Ectodermal cell (in vitro differentiated cells): ENCODE data around the gene S1PR4.

ENCODE experiments used
- H3K27ac ChIP-seq: 2 replicates; pipeline ENCODE4 v1.7.0; 2013; ENCODE audit warnings: mild to moderate bottlenecking, low read depth, low read length; ENCODE audit not compliant: insufficient read depth, poor library complexity, severe bottlenecking
- H3K27me3 ChIP-seq: 2 replicates; pipeline ENCODE4 v1.7.0; 2013; ENCODE audit warnings: mild to moderate bottlenecking, low read length; ENCODE audit not compliant: insufficient read depth, control insufficient read depth, poor library complexity, severe bottlenecking
- H3K36me3 ChIP-seq: one replicate; pipeline ENCODE4 v1.7.0; 2013; ENCODE audit warnings: low read length; ENCODE audit not compliant: control insufficient read depth, insufficient read depth
- H3K4me1 ChIP-seq: one replicate; pipeline ENCODE4 v1.7.0; 2013; ENCODE audit warnings: low read length; ENCODE audit not compliant: control insufficient read depth, insufficient read depth
- H3K4me3 ChIP-seq: 2 replicates; pipeline ENCODE4 v1.7.0; 2013; ENCODE audit warnings: low read depth, low read length, control low read depth; ENCODE audit not compliant: insufficient read depth
- H3K9me3 ChIP-seq: 2 replicates; pipeline ENCODE4 v1.7.0; 2013; ENCODE audit warnings: mild to moderate bottlenecking, low read length, moderate library complexity; ENCODE audit not compliant: control insufficient read depth
- WGBS, 2 experiments: methylation state at CpG; one replicate each; pipeline ENCODE4 v1.1.7; 2013; ENCODE audit warnings: missing lambda C conversion rate in 2 of 2; 5-methylcytosine and 5-hydroxymethylcytosine counted together

Gene S1PR4

GRCh38 chr19:3140667-3141038, 37.9 kb upstream of the S1PR4 start:
- H3K27me3 ChIP-seq = no peaks in the 10 kb centered on the region
- no peak overlapping the region for H3K27ac ChIP-seq
- no peaks in the 10 kb centered on the region for H3K4me1 ChIP-seq
- H3K9me3 ChIP-seq = no peaks in the 10 kb centered on the region
- no peaks in the 10 kb centered on the region for H3K36me3 ChIP-seq
- no peak overlapping the region for H3K4me3 ChIP-seq

DNA sequence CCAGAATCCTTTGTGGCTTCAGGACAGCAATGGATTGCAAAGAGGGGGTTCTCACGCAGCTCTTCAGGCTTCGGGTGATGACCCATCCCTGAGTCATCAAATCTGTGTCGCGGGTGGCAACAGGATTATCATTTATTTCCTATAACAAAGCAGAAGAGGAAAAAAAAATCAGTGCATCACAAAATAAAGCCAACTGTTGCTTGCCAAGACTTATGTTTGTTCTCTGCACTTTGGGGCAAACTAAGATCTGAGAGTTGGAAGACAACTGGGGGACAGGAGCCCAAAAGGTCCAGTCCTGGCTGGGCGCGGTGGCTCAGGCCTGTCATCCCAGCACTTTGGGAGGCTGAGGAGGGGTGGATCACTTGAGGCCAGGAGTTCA, 36.3 kb upstream of the S1PR4 start:
- H3K9me3 ChIP-seq = no peaks in the 10 kb centered on the region
- H3K4me3 ChIP-seq = no peak overlapping the region
- 88 to 94% methylated on average over 6 of the region's 6 CpGs for WGBS, 2 experiments
- H3K4me1 ChIP-seq = no peaks in the 10 kb centered on the region
- no peaks in the 10 kb centered on the region for H3K27me3 ChIP-seq
- H3K27ac ChIP-seq = no peak overlapping the region
- H3K36me3 ChIP-seq = no peaks in the 10 kb centered on the region

DNA sequence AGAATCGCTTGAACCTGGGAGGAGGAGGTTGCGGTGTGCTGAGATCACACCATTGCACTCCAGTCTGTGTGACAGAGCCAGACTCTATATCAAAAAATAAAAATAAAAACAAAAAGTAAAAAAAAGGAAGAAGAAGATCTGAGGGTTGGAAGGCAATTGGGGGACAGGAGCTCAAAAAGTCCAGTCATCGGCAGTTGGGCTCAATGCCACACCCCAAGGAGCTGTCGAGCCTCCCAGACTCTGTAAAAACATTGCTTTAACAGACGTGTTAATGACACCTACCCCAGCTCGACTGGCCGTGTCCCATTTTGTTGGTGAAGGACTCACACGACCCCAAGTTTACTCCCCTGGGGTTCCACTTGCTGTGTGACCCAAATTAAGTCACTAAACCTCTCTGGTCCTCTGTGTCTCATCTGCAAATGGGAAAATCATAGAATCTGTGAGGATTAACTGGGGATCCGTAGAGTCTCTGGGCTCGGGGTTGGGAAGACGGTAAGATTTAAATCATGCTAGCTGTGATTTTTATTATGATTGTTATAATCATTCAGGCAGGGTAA, 35.7 kb upstream of the S1PR4 start:
- 72 to 73% methylated on average over 10 to 11 of the region's 11 CpGs for WGBS, 2 experiments
- Histone ChIP-seq H3K27me3 (no peaks in the 10 kb centered on the region), H3K27ac (no peak overlapping the region)

DNA sequence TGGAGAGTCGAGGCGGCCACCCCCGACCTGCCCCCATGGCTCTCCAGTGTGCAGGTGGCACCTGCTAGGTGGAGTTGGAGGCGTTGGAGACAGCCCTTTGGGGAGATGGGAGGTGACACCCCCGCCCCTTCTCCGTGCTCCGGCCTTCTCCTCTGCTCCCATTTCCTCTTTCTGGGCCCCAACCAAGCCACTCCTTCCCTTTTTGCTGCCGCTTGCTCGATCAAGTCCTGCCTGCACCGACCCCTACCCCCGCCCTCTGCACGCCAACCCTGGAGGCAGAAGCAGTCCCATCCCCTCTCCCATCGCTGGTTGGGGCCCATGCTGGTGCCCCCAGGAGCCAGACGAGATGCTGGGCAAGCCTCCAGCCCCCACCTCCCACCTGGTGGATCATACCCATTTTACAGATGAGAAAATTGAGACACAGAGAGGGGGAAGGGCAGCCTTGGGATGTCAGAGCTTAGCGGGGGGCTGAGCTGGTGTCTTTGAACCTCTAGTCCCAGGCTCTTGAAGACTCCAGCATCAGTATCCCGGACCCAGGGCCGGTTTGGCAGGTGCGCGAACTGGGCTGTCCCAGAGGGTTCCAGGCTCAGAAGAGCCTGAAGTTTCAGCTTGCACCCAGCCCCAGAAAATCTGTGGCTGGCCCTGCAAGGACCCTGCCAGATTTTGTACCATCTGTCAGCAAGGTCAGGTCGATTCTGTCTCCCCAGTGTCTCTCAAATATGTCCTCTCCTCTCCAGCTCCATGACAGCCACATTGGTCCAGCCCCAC, 32.5 kb upstream of the S1PR4 start:
- 85% methylated on average over 20 of the region's 20 CpGs for WGBS, 2 experiments

More for the DNA sequence above, 35.7 kb upstream of the S1PR4 start:
- Histone ChIP-seq H3K36me3 (no peaks in the 10 kb centered on the region), H3K9me3 (no peaks in the 10 kb centered on the region), H3K4me3 (no peak overlapping the region), H3K4me1 (no peaks in the 10 kb centered on the region)

DNA sequence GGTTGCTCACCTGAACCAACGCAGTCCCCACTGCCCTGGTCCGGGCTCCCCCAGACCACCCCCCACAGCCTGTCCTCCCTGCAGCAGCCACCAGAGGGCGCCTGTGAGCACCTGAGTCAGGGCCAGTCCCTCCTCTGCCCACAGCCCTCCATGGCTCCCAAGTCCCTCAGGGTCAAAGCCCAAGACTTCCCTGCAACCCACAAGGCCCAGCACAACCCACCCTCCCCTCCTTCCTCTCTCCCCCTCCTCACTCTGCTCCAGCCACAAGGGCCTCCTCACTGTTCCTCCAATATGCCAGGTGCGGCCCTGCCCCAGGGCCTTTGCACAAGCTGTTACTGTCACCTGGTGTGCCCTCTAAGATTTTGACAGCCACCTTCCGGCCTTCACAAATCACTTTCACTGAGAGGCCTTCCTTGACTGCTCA, 31.9 kb upstream of the S1PR4 start:
- H3K4me3 ChIP-seq = no peak overlapping the region
- H3K27me3 ChIP-seq = peaks cover 7% of the 10 kb centered on the region
- no peaks in the 10 kb centered on the region for H3K9me3 ChIP-seq
- H3K36me3 ChIP-seq = no peaks in the 10 kb centered on the region
- no peaks in the 10 kb centered on the region for H3K4me1 ChIP-seq
- H3K27ac ChIP-seq = no peak overlapping the region
- 66 to 68% methylated on average over 5 of the region's 5 CpGs for WGBS, 2 experiments

More for the DNA sequence above, 32.5 kb upstream of the S1PR4 start:
- H3K4me1 ChIP-seq = no peaks in the 10 kb centered on the region
- no peak overlapping the region for H3K4me3 ChIP-seq
- H3K27ac ChIP-seq = no peak overlapping the region
- no peaks in the 10 kb centered on the region for H3K36me3 ChIP-seq
- H3K27me3 ChIP-seq = peaks cover 7% of the 10 kb centered on the region
- no peaks in the 10 kb centered on the region for H3K9me3 ChIP-seq

GRCh38 chr19:3148503-3148902, 30.1 kb upstream of the S1PR4 start:
- WGBS, 2 experiments = 93% methylated on average over 20 of the region's 20 CpGs
- Histone ChIP-seq H3K9me3 (no peaks in the 10 kb centered on the region), H3K36me3 (no peaks in the 10 kb centered on the region), H3K27me3 (peaks cover 7% of the 10 kb centered on the region), H3K27ac (no peak overlapping the region), H3K4me1 (no peaks in the 10 kb centered on the region), H3K4me3 (no peak overlapping the region)

GRCh38 chr19:3149089-3149488, 29.5 kb upstream of the S1PR4 start:
- Histone ChIP-seq H3K27ac (no peak overlapping the region), H3K4me1 (no peaks in the 10 kb centered on the region), H3K9me3 (no peaks in the 10 kb centered on the region), H3K27me3 (peaks cover 7% of the 10 kb centered on the region), H3K4me3 (no peak overlapping the region), H3K36me3 (no peaks in the 10 kb centered on the region)
- 92 to 94% methylated on average over 6 of the region's 6 CpGs for WGBS, 2 experiments

GRCh38 chr19:3149526-3150505, 28.8 kb upstream of the S1PR4 start:
- H3K9me3 ChIP-seq = no peaks in the 10 kb centered on the region
- no peak overlapping the region for H3K4me3 ChIP-seq
- no peak overlapping the region for H3K27ac ChIP-seq
- H3K36me3 ChIP-seq = no peaks in the 10 kb centered on the region
- H3K27me3 ChIP-seq = peaks cover 7% of the 10 kb centered on the region
- no peaks in the 10 kb centered on the region for H3K4me1 ChIP-seq
- 75 to 78% methylated on average over 35 of the region's 35 CpGs for WGBS, 2 experiments

DNA sequence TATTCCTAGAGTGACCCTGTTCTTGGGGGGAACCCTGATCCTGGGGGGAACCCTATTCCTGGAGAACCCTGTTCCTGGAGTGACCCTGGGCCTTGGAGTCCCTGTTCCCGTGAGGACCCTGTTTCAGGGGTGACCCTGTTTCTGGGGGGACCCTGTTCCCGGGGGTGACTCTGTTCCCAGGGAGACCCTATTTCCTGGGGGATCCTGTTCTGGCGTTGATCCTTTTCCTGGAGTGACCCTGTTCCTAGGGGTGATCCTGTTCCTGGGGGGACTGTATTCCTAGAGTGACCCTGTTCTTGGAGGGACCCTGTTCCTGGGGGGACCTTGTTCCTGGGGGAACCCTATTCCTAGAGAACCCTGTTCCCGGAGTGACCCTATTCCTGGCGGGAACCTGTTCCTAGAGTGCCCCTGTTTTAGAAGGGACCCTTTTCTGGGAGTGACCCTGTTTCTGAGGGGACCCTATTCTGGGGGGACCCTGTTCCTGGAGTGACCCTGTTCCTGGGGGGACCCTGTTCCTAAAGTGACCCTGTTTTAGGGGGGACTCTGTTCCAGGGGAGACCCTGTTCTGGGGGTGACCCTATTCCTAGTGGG, 27.7 kb upstream of the S1PR4 start:
- Histone ChIP-seq H3K4me3 (no peak overlapping the region), H3K4me1 (no peaks in the 10 kb centered on the region), H3K36me3 (no peaks in the 10 kb centered on the region), H3K27ac (no peak overlapping the region), H3K27me3 (peaks cover 7% of the 10 kb centered on the region), H3K9me3 (no peaks in the 10 kb centered on the region)
- 92 to 94% methylated on average over 5 of the region's 5 CpGs for WGBS, 2 experiments
